Measurements from ENCODE around the gene RHO. TPM values are rescaled to one million over a fixed set of nuclear protein-coding genes. Genes with fewer than 3 reads are reported as not detected.
A peak's percentile ranks its signal among the peaks of the same experiment; 100 is the strongest.

Gene RHO
- total and polyA plus RNA-seq, 7 experiments from 2014 or later, result not detected

GRCh38 chr3:129522953-129523352 lies 5.5 kb upstream of the RHO start:
- no peak for DNase-seq
- H3K4me1 Mint-ChIP-seq, result peaks cover 0 to 2% (median 0%) of the 10 kb centered on the region in 7 donors
- H3K4me1 ChIP-seq (ENCODE audit: control insufficient read depth in 2 of 2, insufficient read depth in 2 of 2, low read length in 2 of 2), result no peaks in the 10 kb centered on the region
- no peaks in the 10 kb centered on the region for H3K27me3 ChIP-seq (ENCODE audit: control insufficient read depth in 2 of 2, insufficient read depth in 2 of 2, low read length in 2 of 2)
- H3K9me3 Mint-ChIP-seq, result peaks cover 0 to 3% (median 0%) of the 10 kb centered on the region in 11 donors
- no peaks in the 10 kb centered on the region for H3K36me3 ChIP-seq (ENCODE audit: control insufficient read depth in 2 of 3, insufficient read depth in 3 of 3, low read length in 3 of 3)
- no peaks in the 10 kb centered on the region for H3K9me3 ChIP-seq (ENCODE audit: control insufficient read depth in 2 of 3, low read length in 3 of 3)
- no peaks in the 10 kb centered on the region for H3K27me3 Mint-ChIP-seq
- CTCF ChIA-PET, result interaction anchor here (0.7 kb wide), 1 partner anchor 123 kb away, joined by 3 read pairs; no protein-coding TSS in a partner anchor
- H3K4me3 ChIP-seq (ENCODE audit: low read length), result no peak overlapping the region
- no peak overlapping the region for H3K27ac Mint-ChIP-seq
- no peak for ATAC-seq
- no peak overlapping the region for H3K27ac ChIP-seq (ENCODE audit: low read depth, low read length)
- no peak overlapping the region for H3K4me3 Mint-ChIP-seq
- H3K36me3 Mint-ChIP-seq, result peaks cover 0 to 5% (median 0%) of the 10 kb centered on the region in 5 donors
- POLR2A ChIA-PET, result no interaction called here
- intact Hi-C loops (cut with micrococcal nuclease), result no loop called here

- no peaks in the 10 kb centered on the region for H3K4me1 ChIP-seq (ENCODE audit: control insufficient read depth in 2 of 2, insufficient read depth in 2 of 2, low read length in 2 of 2)
- Mint-ChIP-seq H3K36me3 (peaks cover 0 to 5% (median 0%) of the 10 kb centered on the region in 5 donors), H3K9me3 (peaks cover 0 to 3% (median 0%) of the 10 kb centered on the region in 11 donors), H3K4me3 (no peak overlapping the region), H3K4me1 (peaks cover 0 to 2% (median 0%) of the 10 kb centered on the region in 7 donors), H3K27ac (no peak overlapping the region), H3K27me3 (no peaks in the 10 kb centered on the region)
- H3K27ac ChIP-seq (ENCODE audit: low read depth, low read length), result no peak overlapping the region
- ATAC-seq (no peak), DNase-seq (no peak)
- POLR2A ChIA-PET, result no interaction called here
- H3K9me3 ChIP-seq (ENCODE audit: control insufficient read depth in 2 of 3, low read length in 3 of 3), result no peaks in the 10 kb centered on the region
- H3K36me3 ChIP-seq (ENCODE audit: control insufficient read depth in 2 of 3, insufficient read depth in 3 of 3, low read length in 3 of 3), result no peaks in the 10 kb centered on the region
- CTCF ChIA-PET, result no interaction called here
- intact Hi-C loops (cut with micrococcal nuclease), result no loop called here
- no peaks in the 10 kb centered on the region for H3K27me3 ChIP-seq (ENCODE audit: control insufficient read depth in 2 of 2, insufficient read depth in 2 of 2, low read length in 2 of 2)
- no peak overlapping the region for H3K4me3 ChIP-seq (ENCODE audit: low read length)
These were observed 4.4 kb upstream of the RHO start for GRCh38 chr3:129524081-129524480.

- Histone ChIP-seq H3K27ac (ENCODE audit: low read depth, low read length) (no peak overlapping the region), H3K27me3 (ENCODE audit: control insufficient read depth in 2 of 2, insufficient read depth in 2 of 2, low read length in 2 of 2) (no peaks in the 10 kb centered on the region), H3K9me3 (ENCODE audit: control insufficient read depth in 2 of 3, low read length in 3 of 3) (no peaks in the 10 kb centered on the region), H3K36me3 (ENCODE audit: control insufficient read depth in 2 of 3, insufficient read depth in 3 of 3, low read length in 3 of 3) (no peaks in the 10 kb centered on the region), H3K4me1 (ENCODE audit: control insufficient read depth in 2 of 2, insufficient read depth in 2 of 2, low read length in 2 of 2) (no peaks in the 10 kb centered on the region), H3K4me3 (ENCODE audit: low read length) (no peak overlapping the region)
- Mint-ChIP-seq H3K9me3 (peaks cover 0 to 3% (median 0%) of the 10 kb centered on the region in 11 donors), H3K27me3 (no peaks in the 10 kb centered on the region), H3K4me1 (peaks cover 0 to 2% (median 0%) of the 10 kb centered on the region in 7 donors), H3K36me3 (no peaks in the 10 kb centered on the region), H3K4me3 (no peak overlapping the region), H3K27ac (no peak overlapping the region)
- DNase-seq, result no peak
- ChIA-PET CTCF (no interaction called here), POLR2A (no interaction called here)
- peak; percentile 83 for ATAC-seq
- intact Hi-C loops (cut with micrococcal nuclease), result no loop called here
These were observed 3.0 kb upstream of the RHO start for GRCh38 chr3:129525341-129525968.

- ATAC-seq, result peak; percentile 78
- no peak for DNase-seq
- no peaks in the 10 kb centered on the region for H3K36me3 ChIP-seq (ENCODE audit: control insufficient read depth in 2 of 3, insufficient read depth in 3 of 3, low read length in 3 of 3)
- no peaks in the 10 kb centered on the region for H3K27me3 ChIP-seq (ENCODE audit: control insufficient read depth in 2 of 2, insufficient read depth in 2 of 2, low read length in 2 of 2)
- ChIA-PET CTCF (no interaction called here), POLR2A (no interaction called here)
- no peaks in the 10 kb centered on the region for H3K4me1 ChIP-seq (ENCODE audit: control insufficient read depth in 2 of 2, insufficient read depth in 2 of 2, low read length in 2 of 2)
- H3K9me3 Mint-ChIP-seq, result peaks cover 0 to 3% (median 0%) of the 10 kb centered on the region in 11 donors
- H3K9me3 ChIP-seq (ENCODE audit: control insufficient read depth in 2 of 3, low read length in 3 of 3), result no peaks in the 10 kb centered on the region
- H3K4me3 Mint-ChIP-seq, result no peak overlapping the region
- H3K27me3 Mint-ChIP-seq, result no peaks in the 10 kb centered on the region
- intact Hi-C loops (cut with micrococcal nuclease), result no loop called here
- no peak overlapping the region for H3K4me3 ChIP-seq (ENCODE audit: low read length)
- H3K4me1 Mint-ChIP-seq, result peaks cover 0 to 2% (median 0%) of the 10 kb centered on the region in 7 donors
- H3K27ac ChIP-seq (ENCODE audit: low read depth, low read length), result no peak overlapping the region
- no peaks in the 10 kb centered on the region for H3K36me3 Mint-ChIP-seq
- H3K27ac Mint-ChIP-seq, result peak overlapping the region in 1 of 9 donors; percentile 59
These were observed 2.1 kb upstream of the RHO start for GRCh38 chr3:129526121-129526900.

- ChIA-PET POLR2A (no interaction called here), CTCF (no interaction called here)
- DNase-seq (no peak), ATAC-seq (no peak)
- Histone ChIP-seq H3K4me1 (ENCODE audit: control insufficient read depth in 2 of 2, insufficient read depth in 2 of 2, low read length in 2 of 2) (no peaks in the 10 kb centered on the region), H3K36me3 (ENCODE audit: control insufficient read depth in 2 of 3, insufficient read depth in 3 of 3, low read length in 3 of 3) (no peaks in the 10 kb centered on the region), H3K27me3 (ENCODE audit: control insufficient read depth in 2 of 2, insufficient read depth in 2 of 2, low read length in 2 of 2) (no peaks in the 10 kb centered on the region), H3K9me3 (ENCODE audit: control insufficient read depth in 2 of 3, low read length in 3 of 3) (no peaks in the 10 kb centered on the region), H3K27ac (ENCODE audit: low read depth, low read length) (no peak overlapping the region), H3K4me3 (ENCODE audit: low read length) (no peak overlapping the region)
- intact Hi-C loops (cut with micrococcal nuclease), result no loop called here
- no peaks in the 10 kb centered on the region for H3K36me3 Mint-ChIP-seq
- no peak overlapping the region for H3K27ac Mint-ChIP-seq
- no peaks in the 10 kb centered on the region for H3K27me3 Mint-ChIP-seq
- peaks cover 0 to 3% (median 0%) of the 10 kb centered on the region in 11 donors for H3K9me3 Mint-ChIP-seq
- H3K4me3 Mint-ChIP-seq, result no peak overlapping the region
- peaks cover 0 to 2% (median 0%) of the 10 kb centered on the region in 7 donors for H3K4me1 Mint-ChIP-seq
These were observed 1.2 kb upstream of the RHO start for GRCh38 chr3:129527262-129527661.

- CTCF ChIA-PET, result no interaction called here
- Mint-ChIP-seq H3K27ac (peak overlapping the region in 1 of 9 donors; percentile 28), H3K4me1 (no peaks in the 10 kb centered on the region), H3K9me3 (no peaks in the 10 kb centered on the region), H3K36me3 (no peaks in the 10 kb centered on the region), H3K4me3 (no peak overlapping the region), H3K27me3 (no peaks in the 10 kb centered on the region)
- POLR2A ChIA-PET, result no interaction called here
- Histone ChIP-seq H3K27me3 (ENCODE audit: control insufficient read depth in 2 of 2, insufficient read depth in 2 of 2, low read length in 2 of 2) (no peaks in the 10 kb centered on the region), H3K4me1 (ENCODE audit: control insufficient read depth in 2 of 2, insufficient read depth in 2 of 2, low read length in 2 of 2) (no peaks in the 10 kb centered on the region), H3K36me3 (ENCODE audit: control insufficient read depth in 2 of 3, insufficient read depth in 3 of 3, low read length in 3 of 3) (no peaks in the 10 kb centered on the region), H3K9me3 (ENCODE audit: control insufficient read depth in 2 of 3, low read length in 3 of 3) (no peaks in the 10 kb centered on the region), H3K27ac (ENCODE audit: low read depth, low read length) (no peak overlapping the region), H3K4me3 (ENCODE audit: low read length) (no peak overlapping the region)
- DNase-seq (no peak), ATAC-seq (no peak)
- intact Hi-C loops (cut with micrococcal nuclease), result no loop called here
These were observed 1.2 kb downstream of the RHO start for GRCh38 chr3:129529436-129530210.
